ENCODE data around the gene CSF2RB.

CSF2RB gene

GRCh38 chr22:36931446-36931845, 18.0 kb downstream of the CSF2RB start:
- Histone ChIP-seq H3K4me3 (ENCODE audit: low read length) (no peak overlapping the region), H3K27me3 (replicated peaks; ENCODE audit: control insufficient read depth, insufficient read depth, low read length) (peaks cover 70% of the 10 kb centered on the region)
- no peak for DNase-seq (ENCODE audit: low read depth)

GRCh38 chr22:36933629-36934417, 20.4 kb downstream of the CSF2RB start:
- H3K4me3 ChIP-seq (ENCODE audit: low read length) = no peak overlapping the region
- H3K9ac ChIP-seq (ENCODE audit: low read length) = no peak overlapping the region
- H3K9me3 ChIP-seq (ENCODE audit: control insufficient read depth, low read length) = no peaks in the 10 kb centered on the region
- DNase-seq (ENCODE audit: low read depth) = no peak
- H3K4me1 ChIP-seq (ENCODE audit: control insufficient read depth, insufficient read depth, low read length) = no peaks in the 10 kb centered on the region
- H3K36me3 ChIP-seq (ENCODE audit: control insufficient read depth, insufficient read depth, low read length, severe bottlenecking) = no peaks in the 10 kb centered on the region
- peaks cover 50% of the 10 kb centered on the region for H3K27me3 ChIP-seq (replicated peaks; ENCODE audit: control insufficient read depth, insufficient read depth, low read length)

More at GRCh38 chr22:36931446-36931845, 18.0 kb downstream of the CSF2RB start:
- no peak overlapping the region for H3K9ac ChIP-seq (ENCODE audit: low read length)
- H3K4me1 ChIP-seq (ENCODE audit: control insufficient read depth, insufficient read depth, low read length) = no peaks in the 10 kb centered on the region
- H3K36me3 ChIP-seq (ENCODE audit: control insufficient read depth, insufficient read depth, low read length, severe bottlenecking) = no peaks in the 10 kb centered on the region
- H3K9me3 ChIP-seq (ENCODE audit: control insufficient read depth, low read length) = no peaks in the 10 kb centered on the region

GRCh38 chr22:36934418-36935312, 21.2 kb downstream of the CSF2RB start:
- H3K9ac ChIP-seq (ENCODE audit: low read length) = no peak overlapping the region
- no peak overlapping the region for H3K4me3 ChIP-seq (ENCODE audit: low read length)
- no peaks in the 10 kb centered on the region for H3K4me1 ChIP-seq (ENCODE audit: control insufficient read depth, insufficient read depth, low read length)
- no peak for DNase-seq (ENCODE audit: low read depth)
- no peaks in the 10 kb centered on the region for H3K36me3 ChIP-seq (ENCODE audit: control insufficient read depth, insufficient read depth, low read length, severe bottlenecking)
- no peaks in the 10 kb centered on the region for H3K9me3 ChIP-seq (ENCODE audit: control insufficient read depth, low read length)
- peaks cover 49% of the 10 kb centered on the region for H3K27me3 ChIP-seq (replicated peaks; ENCODE audit: control insufficient read depth, insufficient read depth, low read length)

GRCh38 chr22:36935313-36935610, 21.8 kb downstream of the CSF2RB start:
- Histone ChIP-seq H3K36me3 (ENCODE audit: control insufficient read depth, insufficient read depth, low read length, severe bottlenecking) (no peaks in the 10 kb centered on the region), H3K4me3 (ENCODE audit: low read length) (no peak overlapping the region), H3K9me3 (ENCODE audit: control insufficient read depth, low read length) (no peaks in the 10 kb centered on the region), H3K4me1 (ENCODE audit: control insufficient read depth, insufficient read depth, low read length) (no peaks in the 10 kb centered on the region), H3K9ac (ENCODE audit: low read length) (no peak overlapping the region), H3K27me3 (replicated peaks; ENCODE audit: control insufficient read depth, insufficient read depth, low read length) (peaks cover 47% of the 10 kb centered on the region)
- DNase-seq (ENCODE audit: low read depth) = no peak

- H3K4me1 ChIP-seq (ENCODE audit: control insufficient read depth, insufficient read depth, low read length) = no peaks in the 10 kb centered on the region
- peaks cover 47% of the 10 kb centered on the region for H3K27me3 ChIP-seq (replicated peaks; ENCODE audit: control insufficient read depth, insufficient read depth, low read length)
- no peaks in the 10 kb centered on the region for H3K36me3 ChIP-seq (ENCODE audit: control insufficient read depth, insufficient read depth, low read length, severe bottlenecking)
- H3K9me3 ChIP-seq (ENCODE audit: control insufficient read depth, low read length) = no peaks in the 10 kb centered on the region
- DNase-seq (ENCODE audit: low read depth) = no peak
- no peak overlapping the region for H3K4me3 ChIP-seq (ENCODE audit: low read length)
- no peak overlapping the region for H3K9ac ChIP-seq (ENCODE audit: low read length)
Observed at GRCh38 chr22:36935694-36936093, 22.3 kb downstream of the CSF2RB start.

GRCh38 chr22:36936362-36937116, 23.1 kb downstream of the CSF2RB start:
- DNase-seq (ENCODE audit: low read depth) = no peak
- Histone ChIP-seq H3K4me1 (ENCODE audit: control insufficient read depth, insufficient read depth, low read length) (no peaks in the 10 kb centered on the region), H3K27me3 (replicated peaks; ENCODE audit: control insufficient read depth, insufficient read depth, low read length) (peaks cover 44% of the 10 kb centered on the region), H3K9me3 (ENCODE audit: control insufficient read depth, low read length) (no peaks in the 10 kb centered on the region), H3K4me3 (ENCODE audit: low read length) (no peak overlapping the region), H3K36me3 (ENCODE audit: control insufficient read depth, insufficient read depth, low read length, severe bottlenecking) (no peaks in the 10 kb centered on the region), H3K9ac (ENCODE audit: low read length) (no peak overlapping the region)

- Histone ChIP-seq H3K27me3 (replicated peaks; ENCODE audit: control insufficient read depth, insufficient read depth, low read length) (peaks cover 47% of the 10 kb centered on the region), H3K4me3 (ENCODE audit: low read length) (no peak overlapping the region), H3K36me3 (ENCODE audit: control insufficient read depth, insufficient read depth, low read length, severe bottlenecking) (no peaks in the 10 kb centered on the region), H3K4me1 (ENCODE audit: control insufficient read depth, insufficient read depth, low read length) (no peaks in the 10 kb centered on the region), H3K9me3 (ENCODE audit: control insufficient read depth, low read length) (no peaks in the 10 kb centered on the region), H3K9ac (ENCODE audit: low read length) (no peak overlapping the region)
- no peak for DNase-seq (ENCODE audit: low read depth)
Observed at GRCh38 chr22:36937319-36938027, 24.0 kb downstream of the CSF2RB start.

- H3K4me1 ChIP-seq (ENCODE audit: control insufficient read depth, insufficient read depth, low read length) = no peaks in the 10 kb centered on the region
- no peak for DNase-seq (ENCODE audit: low read depth)
Observed at GRCh38 chr22:36938028-36938425, 24.6 kb downstream of the CSF2RB start.

GRCh38 chr22:36938886-36939285, 25.5 kb downstream of the CSF2RB start:
- Histone ChIP-seq H3K36me3 (ENCODE audit: control insufficient read depth, insufficient read depth, low read length, severe bottlenecking) (no peaks in the 10 kb centered on the region), H3K9me3 (ENCODE audit: control insufficient read depth, low read length) (no peaks in the 10 kb centered on the region), H3K27me3 (replicated peaks; ENCODE audit: control insufficient read depth, insufficient read depth, low read length) (peaks cover 45% of the 10 kb centered on the region), H3K4me3 (ENCODE audit: low read length) (no peak overlapping the region), H3K4me1 (ENCODE audit: control insufficient read depth, insufficient read depth, low read length) (no peaks in the 10 kb centered on the region), H3K9ac (ENCODE audit: low read length) (no peak overlapping the region)
- DNase-seq (ENCODE audit: low read depth) = no peak

More at GRCh38 chr22:36938028-36938425, 24.6 kb downstream of the CSF2RB start:
- Histone ChIP-seq H3K36me3 (ENCODE audit: control insufficient read depth, insufficient read depth, low read length, severe bottlenecking) (no peaks in the 10 kb centered on the region), H3K4me3 (ENCODE audit: low read length) (no peak overlapping the region), H3K27me3 (replicated peaks; ENCODE audit: control insufficient read depth, insufficient read depth, low read length) (peaks cover 45% of the 10 kb centered on the region), H3K9me3 (ENCODE audit: control insufficient read depth, low read length) (no peaks in the 10 kb centered on the region), H3K9ac (ENCODE audit: low read length) (no peak overlapping the region)

- DNase-seq (ENCODE audit: low read depth) = no peak
- H3K4me3 ChIP-seq (ENCODE audit: low read length) = no peak overlapping the region
- no peaks in the 10 kb centered on the region for H3K9me3 ChIP-seq (ENCODE audit: control insufficient read depth, low read length)
- no peaks in the 10 kb centered on the region for H3K36me3 ChIP-seq (ENCODE audit: control insufficient read depth, insufficient read depth, low read length, severe bottlenecking)
- H3K27me3 ChIP-seq (replicated peaks; ENCODE audit: control insufficient read depth, insufficient read depth, low read length) = peaks cover 48% of the 10 kb centered on the region
- H3K9ac ChIP-seq (ENCODE audit: low read length) = no peak overlapping the region
- H3K4me1 ChIP-seq (ENCODE audit: control insufficient read depth, insufficient read depth, low read length) = no peaks in the 10 kb centered on the region
Observed at GRCh38 chr22:36940676-36941075, 27.2 kb downstream of the CSF2RB start.
